GM12801 (cell line): ENCODE data around the gene ROM1.

Experiments
- CTCF ChIP-seq: IDR thresholded peaks from one replicate; pipeline ENCODE4 v1.5.1; 2011; ENCODE audit warnings: control low read depth; ENCODE audit not compliant: insufficient read length; ENCODE audit errors: extremely low read depth

Gene ROM1, protein sequence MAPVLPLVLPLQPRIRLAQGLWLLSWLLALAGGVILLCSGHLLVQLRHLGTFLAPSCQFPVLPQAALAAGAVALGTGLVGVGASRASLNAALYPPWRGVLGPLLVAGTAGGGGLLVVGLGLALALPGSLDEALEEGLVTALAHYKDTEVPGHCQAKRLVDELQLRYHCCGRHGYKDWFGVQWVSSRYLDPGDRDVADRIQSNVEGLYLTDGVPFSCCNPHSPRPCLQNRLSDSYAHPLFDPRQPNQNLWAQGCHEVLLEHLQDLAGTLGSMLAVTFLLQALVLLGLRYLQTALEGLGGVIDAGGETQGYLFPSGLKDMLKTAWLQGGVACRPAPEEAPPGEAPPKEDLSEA

DNA sequence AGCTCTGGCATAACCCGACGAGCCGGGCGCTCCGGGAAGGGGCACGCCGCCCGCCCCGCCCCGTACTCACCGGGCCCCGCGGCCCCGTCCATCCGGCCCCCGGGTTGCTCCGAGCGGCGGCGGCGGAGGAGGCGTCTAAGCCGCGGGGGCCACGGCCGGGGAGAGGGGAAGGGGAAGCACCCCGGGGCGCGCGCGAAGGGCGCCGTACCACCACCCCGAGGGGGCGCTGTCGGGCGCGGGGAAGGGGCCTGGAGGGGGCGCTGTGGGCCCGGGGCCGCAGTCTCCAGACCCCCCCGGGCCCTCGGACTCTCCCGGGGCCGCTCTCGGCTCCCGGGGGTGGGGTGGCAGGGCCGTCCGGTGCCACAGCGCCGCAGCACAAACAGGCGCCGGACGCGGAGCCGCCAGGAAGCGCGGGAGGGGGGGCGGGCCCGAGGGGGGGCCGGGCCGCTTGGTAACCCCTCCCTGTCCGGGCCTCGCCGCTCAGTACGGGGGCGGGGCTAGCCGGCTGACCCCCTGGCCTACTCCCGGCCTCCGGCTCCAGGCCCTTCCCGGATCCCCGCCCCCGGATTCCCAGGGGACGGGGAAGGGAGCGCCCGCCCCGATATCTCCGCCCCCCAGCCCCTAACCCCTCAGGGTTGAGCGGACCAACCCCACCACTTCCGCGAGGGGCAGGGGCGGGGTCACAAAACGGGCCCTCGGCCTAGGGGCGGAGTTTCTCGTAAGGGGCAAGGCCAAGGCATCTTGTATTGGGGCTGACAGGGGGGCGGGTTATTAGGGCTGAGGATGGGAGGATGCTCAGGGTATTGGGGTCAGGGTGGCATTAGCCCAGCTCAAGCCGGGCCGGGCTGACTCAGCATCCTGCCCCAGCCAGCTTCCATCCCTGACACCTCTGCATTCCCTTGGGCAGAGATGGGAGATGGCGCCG, at the start of gene ROM1, which contains the start of gene EML3:
Gene ROM1, plus strand, starts transcription at position 892 of the 925 bp plus-strand sequence. Its CDS starts 25 bp downstream, at position 917.
Gene EML3, minus strand, starts transcription at position 410 of the 925 bp plus-strand sequence. Its CDS starts 318 bp downstream, at position 92.
- TF ChIP-seq CTCF, result no peak

GRCh38 chr11:62565100-62565802, 47.8 kb upstream of the ROM1 start:
- TF ChIP-seq CTCF, result no peak

DNA sequence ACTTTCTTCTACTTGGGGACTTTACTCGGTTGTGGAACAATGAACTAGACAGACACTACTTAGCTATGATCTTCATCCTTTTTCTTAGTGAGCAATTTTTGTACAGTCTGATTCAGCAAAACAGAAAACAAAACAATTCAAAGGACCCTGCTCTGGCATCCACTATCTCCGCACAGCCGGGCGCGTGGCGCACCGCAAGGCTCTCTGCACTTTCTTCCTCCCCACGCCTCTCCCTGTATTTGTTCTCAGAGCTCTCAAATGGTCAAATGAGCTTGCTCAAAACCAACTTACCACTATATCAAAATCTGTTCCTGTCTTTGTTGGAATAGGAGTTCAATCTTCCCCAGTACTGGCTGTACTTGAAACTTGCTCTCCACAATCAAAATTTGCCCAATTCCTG, 46.8 kb upstream of the ROM1 start:
- no peak for TF ChIP-seq CTCF

DNA sequence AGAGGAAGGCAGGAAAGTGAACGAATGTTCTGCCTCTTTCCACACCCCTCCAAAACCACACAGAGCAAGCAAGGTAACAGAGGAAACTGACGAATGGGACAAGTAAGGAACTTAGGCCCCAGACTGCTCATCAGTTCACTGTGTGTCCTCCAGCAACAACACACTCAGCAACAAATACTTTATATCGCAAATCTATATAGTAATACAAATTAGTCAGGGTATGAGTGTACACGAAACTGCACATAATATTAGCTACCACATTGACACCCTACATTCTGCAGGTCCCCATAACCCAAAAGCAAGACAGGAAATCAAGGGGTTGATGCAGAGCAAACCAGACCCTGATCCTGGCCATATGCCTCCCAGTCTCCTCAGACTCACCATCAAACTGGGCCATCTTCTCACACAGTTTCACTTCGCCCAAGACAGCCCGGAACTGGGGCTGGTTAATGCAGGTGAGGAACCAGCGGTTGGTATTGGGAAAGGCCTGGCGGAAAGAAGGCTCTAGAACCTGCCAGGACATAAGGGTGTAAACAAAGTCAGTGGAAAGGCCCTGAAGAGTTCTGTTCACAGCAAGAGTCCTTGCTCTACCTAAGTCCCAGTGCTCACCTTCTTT, 45.9 kb upstream of the ROM1 start:
- no peak for TF ChIP-seq CTCF

DNA sequence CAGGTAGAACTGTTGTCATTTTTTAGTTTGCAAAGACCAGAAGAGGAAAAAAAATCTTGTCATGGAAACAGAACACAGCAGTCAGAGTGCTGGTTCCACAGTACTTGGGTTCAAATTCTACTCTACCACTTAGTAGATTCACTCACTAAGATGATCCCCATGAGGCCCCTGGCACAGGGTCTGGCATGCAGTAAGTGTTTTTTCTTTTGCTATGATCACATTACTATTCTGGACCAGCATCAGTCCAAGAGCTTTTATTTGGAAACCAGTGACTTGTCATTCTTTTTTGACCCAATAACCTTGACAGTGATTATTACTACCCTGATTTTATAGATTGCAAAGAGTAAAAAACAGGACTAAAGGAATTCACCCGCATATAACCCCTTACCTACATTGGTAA, 43.4 kb upstream of the ROM1 start:
- no peak for TF ChIP-seq CTCF

- no peak for TF ChIP-seq CTCF
Observed at GRCh38 chr11:62572431-62572830, 40.6 kb upstream of the ROM1 start.
